Stimulated activated naive CD8-positive, alpha-beta T cell treated with anti-CD3 and anti-CD28 coated beads, Interleukin-15, Interleukin-2, amounts not matched to agents 100 U/mL and 50 U/mL, for 24 hours (primary cell): Measurements from ENCODE around the gene HNRNPCL4.
"Not testable (repeated sequence)": the region's sequence is repeated elsewhere in the genome, so short reads cannot be mapped to it uniquely, and the experiment has no call there.

Experiments used
- ATAC-seq: fragments of 150-1000 bp; cut with Tn5 transposase; one replicate; pipeline ENCODE4 v1.10.0; 2021
- DNase-seq: peaks from one replicate; pipeline ENCODE4 v3.0.0; 2021

The HNRNPCL4 gene

GRCh38 chr1:13165531-13165930 is at the start of gene HNRNPCL4:
Gene HNRNPCL4, minus strand, starts transcription at chr1:13165631. Its CDS starts 164 bp downstream, at chr1:13165467.
- not testable (repeated sequence) for ATAC-seq, DNase-seq

DNA sequence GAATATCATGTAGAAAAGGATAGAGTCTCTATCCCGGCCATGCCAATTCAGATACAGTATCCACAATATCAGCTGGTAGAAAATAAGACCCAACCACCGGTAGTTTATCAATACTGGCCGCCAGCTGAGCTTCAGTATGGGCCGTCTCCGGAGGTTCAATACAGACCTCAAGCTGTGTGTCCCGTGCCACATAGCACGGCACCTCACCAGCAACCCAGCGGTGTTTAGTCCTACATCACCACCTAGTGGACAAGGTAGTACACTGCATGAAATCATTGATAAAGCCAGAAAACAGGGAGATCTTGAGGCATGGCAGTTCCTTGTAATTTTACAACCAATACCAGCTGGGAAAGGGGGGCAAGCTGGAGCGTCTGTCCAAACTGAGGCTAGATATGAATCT is 43.3 kb upstream of the HNRNPCL4 start:
- DNase-seq, ATAC-seq: not testable (repeated sequence)

DNA sequence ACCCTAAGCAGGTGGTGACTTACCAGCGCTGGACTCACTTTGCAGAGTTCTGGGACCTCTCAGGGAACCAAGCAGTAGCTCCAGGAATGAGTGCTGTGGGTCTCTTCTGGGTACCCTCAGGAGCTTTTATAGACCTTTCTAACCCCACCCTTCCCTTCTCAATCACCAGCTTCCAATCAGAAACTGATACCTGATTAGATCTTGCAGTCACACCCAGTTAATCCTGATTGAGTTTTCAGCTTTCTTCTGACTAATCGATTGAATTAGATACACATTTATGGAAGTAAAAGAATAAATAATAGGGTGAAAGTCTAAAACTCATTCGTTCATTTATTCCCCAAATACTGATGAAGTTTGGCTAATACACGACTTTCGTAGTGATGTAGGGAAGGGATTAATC is 35.9 kb upstream of the HNRNPCL4 start, which contains the start of gene PRAMEF13:
TSS of gene PRAMEF13 (minus strand) at position 101 of the 400 bp plus-strand sequence. CDS start 1,820 bp downstream, outside the sequence.
- not testable (repeated sequence) for ATAC-seq, DNase-seq

DNA sequence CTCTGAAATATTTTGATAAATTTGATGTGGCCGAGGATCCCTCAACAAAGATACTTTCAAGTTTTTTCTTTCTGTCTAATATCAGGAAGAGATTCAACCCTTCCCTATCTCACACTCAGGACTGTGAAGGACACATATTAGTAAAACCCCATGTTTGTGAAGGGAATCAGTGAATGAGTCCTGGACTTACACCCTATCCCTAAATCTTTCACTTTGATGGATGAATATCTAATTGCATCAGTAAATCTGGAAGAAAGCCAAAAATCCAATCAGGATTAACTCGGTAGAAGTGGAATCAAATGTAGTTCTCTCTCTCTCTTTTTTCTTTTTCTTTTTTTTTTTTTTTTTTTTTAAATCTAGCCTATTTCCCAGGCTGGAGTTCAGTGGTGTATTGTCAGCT is 6.1 kb upstream of the HNRNPCL4 start, which contains the start of gene PRAMEF9:
TSS of gene PRAMEF9 (plus strand) at position 301 of the 400 bp plus-strand sequence. CDS start 3,433 bp downstream, outside the sequence.
- not testable (repeated sequence) for DNase-seq, ATAC-seq

- ATAC-seq, DNase-seq: not testable (repeated sequence)
Measured at GRCh38 chr1:13155909-13156308, 9.5 kb downstream of the HNRNPCL4 start, which contains the start of gene PRAMEF26. Gene PRAMEF26, minus strand, starts transcription at chr1:13156009. Its CDS starts 2,914 bp downstream, at chr1:13153095.

DNA sequence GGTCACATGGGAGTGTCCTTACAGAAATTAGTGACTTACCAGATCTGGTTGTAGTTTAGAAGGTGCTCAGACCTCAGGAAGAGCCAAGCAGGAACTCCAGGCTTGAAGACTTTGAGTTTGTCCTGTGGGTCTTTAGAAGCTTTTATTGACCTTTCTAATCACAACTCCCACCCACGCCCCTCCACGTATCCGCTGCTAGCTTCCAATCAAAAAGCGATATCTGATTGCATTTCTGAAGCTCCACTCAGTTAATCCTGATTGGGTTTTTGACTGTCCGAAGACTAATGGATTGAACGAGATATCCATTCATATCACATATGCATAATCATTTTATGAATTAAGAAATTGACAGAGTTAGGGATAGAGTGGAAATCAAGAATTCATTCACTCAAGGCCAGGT is 48.7 kb downstream of the HNRNPCL4 start, which contains the start of gene HNRNPCL2:
TSS of gene HNRNPCL2 (minus strand) at position 101 of the 400 bp plus-strand sequence. CDS start 454 bp downstream, outside the sequence.
- not testable (repeated sequence) for ATAC-seq, DNase-seq
